CD4-positive, alpha-beta T cell (primary cell): ENCODE data around the gene EFEMP2. TPM values are rescaled to one million over a fixed set of nuclear protein-coding genes. Genes with fewer than 3 reads are reported as not detected.
A peak's percentile ranks its signal among the peaks of the same experiment; 100 is the strongest.

ENCODE experiments used
- ATAC-seq: fragments of 200-7000 bp; cut with Tn5 transposase; one replicate; pipeline ENCODE4 v1.10.0; 2022; ENCODE audit warnings: mild to moderate bottlenecking; ENCODE audit not compliant: poor library complexity
- CTCF ChIA-PET: fragments of 350-600 bp; sonication (Branson Sonifier 250); formaldehyde crosslinking; loops from one replicate; lab custom pipeline; 2021; ENCODE audit warnings: antibody characterized with exemption, inconsistent platforms; lab: Charles Lee
- POLR2A ChIA-PET: fragments of 350-600 bp; sonication (Branson Sonifier 250); formaldehyde crosslinking; loops from one replicate; lab custom pipeline; 2021; ENCODE audit warnings: antibody characterized with exemption, inconsistent platforms; lab: Charles Lee
- DNase-seq, 14 experiments: peaks; one replicate each; pipeline ENCODE4 v3.0.0-alpha.2; 2013 to 2020; ENCODE audit warnings: mixed read lengths in 2 of 14
- H3K27ac ChIP-seq, 2 donors: one replicate each; pipeline versions ENCODE4 v1.5.1 to v1.7.0; 2013; ENCODE audit warnings: low read length in 2 of 2, low read depth in 1 of 2, mild to moderate bottlenecking in 1 of 2
- H3K27me3 ChIP-seq, 2 experiments: 1 replicate in 1 of 2; 2 replicates in 1 of 2; pipeline versions ENCODE4 v1.6.1 to v1.7.0; 2013; ENCODE audit warnings: low read length in 2 of 2, control low read depth in 1 of 2, mild to moderate bottlenecking in 1 of 2, moderate library complexity in 1 of 2; ENCODE audit not compliant: insufficient read depth in 2 of 2, control insufficient read depth in 1 of 2
- H3K36me3 ChIP-seq: one replicate; pipeline ENCODE4 v1.6.1; 2013; ENCODE audit warnings: low read length, control low read depth; ENCODE audit not compliant: insufficient read depth
- H3K4me1 ChIP-seq: one replicate; pipeline ENCODE4 v1.6.1; 2013; ENCODE audit warnings: low read length, control low read depth; ENCODE audit not compliant: insufficient read depth
- H3K4me3 ChIP-seq: one replicate; pipeline ENCODE4 v1.5.1; 2013; ENCODE audit warnings: mild to moderate bottlenecking, low read length, moderate library complexity
- H3K9me3 ChIP-seq, 2 experiments: 1 replicate in 1 of 2; 2 replicates in 1 of 2; pipeline versions ENCODE4 v1.6.1 to v1.7.0; 2013; ENCODE audit warnings: low read length in 2 of 2, mild to moderate bottlenecking in 2 of 2, control low read depth in 1 of 2, moderate library complexity in 1 of 2; ENCODE audit not compliant: control insufficient read depth in 1 of 2, insufficient read depth in 1 of 2
- H3K27ac Mint-ChIP-seq: one replicate; pipeline ENCODE4 v1.8.0; 2020; ENCODE audit warnings: mixed read lengths
- H3K27me3 Mint-ChIP-seq: one replicate; pipeline ENCODE4 v1.8.0; 2021; ENCODE audit warnings: mixed read lengths
- H3K36me3 Mint-ChIP-seq: one replicate; pipeline ENCODE4 v1.8.0; 2021; ENCODE audit warnings: low read depth, mixed read lengths
- H3K4me1 Mint-ChIP-seq: one replicate; pipeline ENCODE4 v1.8.0; 2021; ENCODE audit warnings: low read depth, mixed read lengths
- H3K4me3 Mint-ChIP-seq: one replicate; pipeline ENCODE4 v1.8.0; 2020; ENCODE audit warnings: mild to moderate bottlenecking, mixed read lengths
- H3K9me3 Mint-ChIP-seq: one replicate; pipeline ENCODE4 v1.8.0; 2020; ENCODE audit warnings: mixed read lengths
- intact Hi-C, 2 experiments: fragments of 100-400 bp; cut with DNase I in 1 of 2; cut with micrococcal nuclease in 1 of 2; formaldehyde crosslinking; loops; one replicate each; pipeline versions ENCODE4 v1.15.1 to v1.9.0; 2023 to 2025; cut with DNase I, micrococcal nuclease
- total RNA-seq, 174 experiments: library from RNA in 2 of 174; stranded (reverse) in 2 of 174; gene quantifications; one replicate each; pipeline ENCODE4 v1.2.3 and lab custom pipeline; 2021 to 2026
- TF ChIP-seq, protein P1 (sequence below): fragments of 200-600 bp; IDR thresholded peaks from one replicate; pipeline ENCODE4 v1.8.0; 2022; ENCODE audit warnings: antibody characterized with exemption, mild to moderate bottlenecking

The EFEMP2 gene
- total RNA-seq, 2 experiments from 2014 or later = 5.2 to 5.9 TPM

- Histone ChIP-seq H3K36me3 (peaks cover 27% of the 10 kb centered on the region), H3K27me3 (no peaks in the 10 kb centered on the region), H3K4me1 (peaks cover 56% of the 10 kb centered on the region), H3K27ac (peak overlapping the region; percentile 9 to 41), H3K4me3 (peak overlapping the region; percentile 50), H3K9me3 (no peaks in the 10 kb centered on the region)
- Mint-ChIP-seq H3K27me3 (no peaks in the 10 kb centered on the region), H3K9me3 (no peaks in the 10 kb centered on the region), H3K36me3 (peaks cover 24% of the 10 kb centered on the region), H3K4me3 (no peak overlapping the region), H3K27ac (peak overlapping the region; percentile 42), H3K4me1 (peaks cover 21% of the 10 kb centered on the region)
- DNase-seq = no peak
- TF ChIP-seq, protein P1, sequence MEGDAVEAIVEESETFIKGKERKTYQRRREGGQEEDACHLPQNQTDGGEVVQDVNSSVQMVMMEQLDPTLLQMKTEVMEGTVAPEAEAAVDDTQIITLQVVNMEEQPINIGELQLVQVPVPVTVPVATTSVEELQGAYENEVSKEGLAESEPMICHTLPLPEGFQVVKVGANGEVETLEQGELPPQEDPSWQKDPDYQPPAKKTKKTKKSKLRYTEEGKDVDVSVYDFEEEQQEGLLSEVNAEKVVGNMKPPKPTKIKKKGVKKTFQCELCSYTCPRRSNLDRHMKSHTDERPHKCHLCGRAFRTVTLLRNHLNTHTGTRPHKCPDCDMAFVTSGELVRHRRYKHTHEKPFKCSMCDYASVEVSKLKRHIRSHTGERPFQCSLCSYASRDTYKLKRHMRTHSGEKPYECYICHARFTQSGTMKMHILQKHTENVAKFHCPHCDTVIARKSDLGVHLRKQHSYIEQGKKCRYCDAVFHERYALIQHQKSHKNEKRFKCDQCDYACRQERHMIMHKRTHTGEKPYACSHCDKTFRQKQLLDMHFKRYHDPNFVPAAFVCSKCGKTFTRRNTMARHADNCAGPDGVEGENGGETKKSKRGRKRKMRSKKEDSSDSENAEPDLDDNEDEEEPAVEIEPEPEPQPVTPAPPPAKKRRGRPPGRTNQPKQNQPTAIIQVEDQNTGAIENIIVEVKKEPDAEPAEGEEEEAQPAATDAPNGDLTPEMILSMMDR = no peak
- CTCF ChIA-PET = interaction anchor here (0.7 to 2.1 kb wide), 3 partner anchors 8 to 20 kb away, joined by 3 to 8 read pairs (median 4); partner anchors contain the start of genes FIBP and MUS81
- ATAC-seq = no peak
- intact Hi-C loops = loop anchor here in 1 of 2 experiments (10.0 kb wide), 1 partner anchor 165 kb away; the partner anchor contains the start of gene KAT5
- POLR2A ChIA-PET = interaction anchor here (0.8 to 2.4 kb wide), 4 partner anchors 9 to 21 kb away, joined by 3 to 11 read pairs (median 4); partner anchors contain the start of genes CCDC85B, FIBP and MUS81
These were observed 7.4 kb upstream of the EFEMP2 start for GRCh38 chr11:65880027-65880426.

DNA sequence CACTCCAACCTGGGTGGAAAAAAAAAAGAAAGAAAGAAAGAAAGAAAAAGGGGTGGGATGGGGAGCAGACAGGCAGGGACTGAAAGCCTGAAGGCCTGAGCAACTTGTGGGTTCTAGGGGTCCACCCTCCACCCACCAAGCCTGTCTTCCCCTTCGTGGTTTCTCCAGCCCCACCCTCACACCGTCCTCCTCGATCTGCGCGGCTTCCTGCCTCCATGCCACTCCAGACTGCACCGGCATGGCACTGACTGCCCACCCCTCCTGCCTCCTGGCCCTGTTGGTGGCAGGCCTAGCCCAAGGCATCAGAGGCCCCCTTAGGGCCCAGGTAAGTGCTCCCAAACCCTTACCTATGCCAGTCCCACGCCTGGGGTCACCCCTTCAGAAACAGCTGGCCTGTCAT, 7.0 kb upstream of the EFEMP2 start, which contains the start of gene CTSW:
Gene CTSW (plus strand): TSS at position 221 of the 400 bp plus-strand sequence. CDS start 18 bp downstream, at position 239.
- H3K4me1 Mint-ChIP-seq = peaks cover 17% of the 10 kb centered on the region
- Histone ChIP-seq H3K36me3 (peaks cover 24% of the 10 kb centered on the region), H3K4me1 (peaks cover 52% of the 10 kb centered on the region), H3K27ac (peak within 1 kb of the TSS; percentile 9 to 41), H3K27me3 (no peaks in the 10 kb centered on the region), H3K9me3 (no peaks in the 10 kb centered on the region), H3K4me3 (peak within 1 kb of the TSS; percentile 50)
- H3K27ac Mint-ChIP-seq = peak within 1 kb of the TSS; percentile 44
- peaks cover 20% of the 10 kb centered on the region for H3K36me3 Mint-ChIP-seq
- peak within 1 kb of the TSS; percentile 42 for H3K4me3 Mint-ChIP-seq
- DNase-seq (peak in 7 of 14 experiments; percentile 29 to 82 (median 61)), ATAC-seq (peak; percentile 63)
- CTCF ChIA-PET = interaction anchor here (1.2 to 2.1 kb wide), 2 partner anchors 9 to 20 kb away, joined by 3 to 8 read pairs; partner anchors contain the start of genes FIBP and MUS81
- POLR2A ChIA-PET = interaction anchor here (0.8 to 2.4 kb wide), 5 partner anchors 8 to 20 kb away, joined by 3 to 11 read pairs (median 4); partner anchors contain the start of genes CCDC85B, FIBP and MUS81
- H3K9me3 Mint-ChIP-seq = no peaks in the 10 kb centered on the region
- no peaks in the 10 kb centered on the region for H3K27me3 Mint-ChIP-seq
- TF ChIP-seq, protein P1 = no peak
- intact Hi-C loops = loop anchor here in 1 of 2 experiments (10.0 kb wide), 1 partner anchor 165 kb away; the partner anchor contains the start of gene KAT5

- Histone ChIP-seq H3K4me3 (peak overlapping the region; percentile 60), H3K27ac (peak overlapping the region; percentile 78 to 81), H3K9me3 (no peaks in the 10 kb centered on the region), H3K36me3 (no peaks in the 10 kb centered on the region), H3K4me1 (peaks cover 51% of the 10 kb centered on the region), H3K27me3 (no peaks in the 10 kb centered on the region)
- Mint-ChIP-seq H3K4me1 (peaks cover 16% of the 10 kb centered on the region), H3K4me3 (peak overlapping the region; percentile 89), H3K36me3 (no peaks in the 10 kb centered on the region), H3K27ac (peak overlapping the region; percentile 83), H3K9me3 (no peaks in the 10 kb centered on the region), H3K27me3 (no peaks in the 10 kb centered on the region)
- intact Hi-C loops = loop anchor here (1.0 to 2.0 kb wide), 3 partner anchors 13 to 46 kb away; partner anchors contain the start of genes MUS81 (in 2 of the 2), C11orf68 (in 1 of the 2), DRAP1 (in 1 of the 2) and FIBP (in 1 of the 2)
- DNase-seq (peak; percentile 92 to 99 (median 96)), ATAC-seq (peak; percentile 95)
- ChIA-PET CTCF (interaction anchor here (1.6 to 2.3 kb wide), 4 partner anchors 10 to 161 kb away, joined by 6 to 21 read pairs (median 18); partner anchors contain the start of genes CCDC85B, FIBP, KAT5 and MUS81), POLR2A (interaction anchor here (0.6 to 7.1 kb wide), 12 partner anchors 11 to 738 kb away, joined by 3 to 137 read pairs (median 4); partner anchors contain the start of genes BBS1, C11orf68, CCDC85B and CFL1)
- TF ChIP-seq, protein P1 = no peak
These were observed 937 bp upstream of the EFEMP2 start for GRCh38 chr11:65873318-65874156.
